Measurements from ENCODE around the gene CNOT8.
"Not testable (repeated sequence)": the region's sequence is repeated elsewhere in the genome, so short reads cannot be mapped to it uniquely, and the experiment has no call there.

The CNOT8 gene

GRCh38 chr5:154866841-154867240 lies 8.4 kb downstream of the CNOT8 start:
- DNase-seq: no peak

GRCh38 chr5:154868702-154869101 lies 10.3 kb downstream of the CNOT8 start:
- DNase-seq: no peak

GRCh38 chr5:154871734-154872133 lies 13.3 kb downstream of the CNOT8 start:
- DNase-seq: no peak

GRCh38 chr5:154873791-154874331 lies 15.4 kb downstream of the CNOT8 start:
- no peak for DNase-seq

GRCh38 chr5:154878642-154879335 lies 20.4 kb downstream of the CNOT8 start:
- no peak for DNase-seq

DNA sequence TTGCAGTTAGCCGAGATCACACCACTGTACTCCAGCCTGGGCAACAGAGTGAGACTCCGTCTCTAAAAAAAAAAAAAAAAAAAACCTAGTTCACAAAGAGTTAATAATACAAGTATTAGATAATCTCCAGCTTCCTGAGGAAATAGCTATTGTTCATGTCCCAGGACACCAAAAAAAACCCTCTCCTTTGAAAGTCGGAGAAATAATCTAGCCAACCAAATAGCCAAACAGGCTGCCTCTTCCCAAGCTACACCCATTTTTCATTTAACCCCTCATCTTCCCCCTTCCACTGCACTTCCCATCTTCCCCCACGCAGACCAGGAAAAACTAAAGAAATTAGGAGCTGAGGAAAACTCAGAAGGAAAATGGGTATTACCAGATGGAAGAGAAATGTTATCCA lies 23.6 kb downstream of the CNOT8 start:
- no peak for DNase-seq

DNA sequence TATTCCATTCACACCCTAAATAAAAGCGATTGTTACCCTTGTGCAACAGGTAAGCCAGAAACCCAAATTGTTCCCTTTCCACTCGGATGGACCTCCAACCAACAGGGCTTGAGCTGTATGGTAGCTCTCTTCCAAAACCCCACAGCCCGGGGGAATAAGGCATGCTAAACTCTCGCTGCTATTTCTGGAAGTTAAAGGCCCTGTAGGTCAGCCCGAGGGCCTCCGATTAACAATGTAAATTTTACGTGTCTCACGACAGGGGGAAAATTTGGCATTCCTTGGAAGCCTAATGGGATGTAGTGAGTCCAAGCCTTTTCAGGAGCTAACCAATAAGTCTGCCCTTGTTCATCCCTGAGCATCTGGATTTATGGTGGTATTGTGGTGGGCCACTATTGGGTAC lies 26.0 kb downstream of the CNOT8 start:
- DNase-seq: no peak

DNA sequence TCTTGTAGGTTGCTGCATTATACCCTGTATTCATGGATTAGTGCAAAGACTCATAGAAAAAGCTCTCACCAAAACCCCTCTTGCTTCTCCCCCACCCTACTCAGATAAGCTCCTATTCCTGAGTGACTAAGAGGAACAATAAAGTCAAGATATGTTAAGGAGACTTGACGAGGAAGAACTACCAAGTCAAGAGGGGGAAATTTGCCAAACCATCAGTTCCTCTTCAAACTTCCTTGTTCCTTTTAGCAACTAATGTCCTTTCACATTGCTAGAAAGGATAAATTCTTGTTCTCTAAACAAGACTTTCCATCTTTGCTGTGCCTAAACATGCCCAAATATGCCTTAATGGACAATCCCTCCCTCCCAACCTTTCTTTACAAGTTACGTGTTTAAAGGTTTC lies 27.0 kb downstream of the CNOT8 start:
- no peak for DNase-seq

DNA sequence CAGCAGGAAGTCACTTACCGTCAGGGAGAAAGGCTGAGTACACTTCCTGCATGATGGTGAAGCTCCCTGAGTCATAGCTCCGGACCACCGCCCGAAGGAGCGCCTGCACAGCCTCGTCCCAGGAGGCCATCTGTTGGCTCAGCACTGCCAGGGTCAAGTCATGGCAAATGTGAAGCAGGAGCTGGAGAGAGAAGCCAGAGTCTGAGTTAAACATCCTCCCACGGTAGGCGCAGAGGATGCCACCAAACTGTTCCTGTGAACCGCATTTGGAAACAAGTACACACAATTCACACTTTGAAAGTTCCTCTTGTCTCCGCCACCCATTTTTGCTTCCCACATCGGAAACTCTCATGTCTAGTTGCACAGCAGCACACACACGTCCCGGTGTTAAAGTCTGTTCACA lies 33.9 kb downstream of the CNOT8 start:
- no peak for DNase-seq

DNA sequence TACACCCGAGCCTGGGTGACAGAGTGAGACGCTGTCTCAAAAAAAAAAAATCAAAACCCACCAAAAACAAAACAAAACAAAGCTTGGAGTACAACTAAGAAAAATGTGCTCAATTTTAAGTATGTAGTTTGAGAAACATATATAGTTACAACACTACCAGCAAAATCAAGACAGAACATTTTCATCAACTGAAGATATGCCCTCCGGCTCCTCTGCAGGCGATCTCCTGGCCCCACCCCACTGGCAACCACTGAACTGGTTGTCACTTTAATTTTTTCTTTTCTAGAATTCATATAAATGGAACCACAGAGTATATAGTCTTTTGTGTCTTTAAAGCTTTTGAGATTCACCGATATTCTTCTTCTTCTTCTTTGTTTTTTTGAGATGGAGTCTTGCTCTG lies 35.0 kb downstream of the CNOT8 start:
- DNase-seq: no peak

DNA sequence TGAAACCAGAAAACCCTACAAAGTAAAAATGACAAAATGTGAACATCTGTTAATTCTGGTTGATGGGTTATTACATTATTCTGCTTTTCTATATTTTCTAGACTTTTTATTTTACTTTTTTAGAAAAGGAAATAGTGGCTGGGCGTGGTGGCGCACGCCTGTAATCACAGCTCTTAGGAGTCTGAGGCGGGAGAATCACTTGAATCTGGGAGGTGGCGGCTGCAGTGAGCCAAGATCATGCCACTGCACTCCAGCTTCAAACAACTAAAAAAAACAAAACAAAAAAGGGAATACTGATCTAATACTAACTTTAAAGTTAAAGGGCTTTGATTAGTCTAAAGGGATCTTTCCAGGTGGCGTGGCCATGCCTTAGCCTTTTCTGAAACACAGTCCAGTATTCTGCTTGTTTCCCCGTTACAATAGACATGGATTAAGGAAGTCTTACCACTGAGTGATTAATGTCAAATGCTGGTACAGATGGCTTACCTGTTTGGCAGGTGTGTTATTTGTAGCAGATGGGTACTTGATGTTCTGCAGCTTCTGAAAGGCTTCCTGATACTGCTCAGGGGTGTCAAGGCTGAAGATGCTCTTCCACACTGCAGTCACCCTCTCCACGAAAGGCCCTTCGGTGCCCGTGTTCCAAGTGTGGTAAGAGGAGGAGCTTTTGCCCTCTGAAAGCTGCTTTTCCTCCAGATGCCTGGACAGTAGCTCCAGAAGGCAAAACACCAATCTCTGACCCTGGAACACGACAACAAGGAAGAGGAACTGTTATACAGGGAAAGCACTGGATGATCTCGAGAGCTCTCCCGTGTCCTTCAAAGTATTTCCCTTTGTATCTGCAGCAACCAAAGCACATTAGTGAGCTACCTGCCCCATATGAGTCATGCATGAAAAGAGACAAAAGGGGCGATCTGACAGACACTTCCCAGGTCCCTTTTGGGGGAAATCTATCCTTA lies 37.5 kb downstream of the CNOT8 start:
- no peak for DNase-seq

GRCh38 chr5:154896562-154897165 lies 38.2 kb downstream of the CNOT8 start:
- DNase-seq: no peak

GRCh38 chr5:154898210-154898609 lies 39.8 kb downstream of the CNOT8 start:
- DNase-seq: no peak

GRCh38 chr5:154899151-154899816 lies 40.9 kb downstream of the CNOT8 start:
- no peak for DNase-seq

GRCh38 chr5:154900066-154900465 lies 41.6 kb downstream of the CNOT8 start:
- no peak for DNase-seq

DNA sequence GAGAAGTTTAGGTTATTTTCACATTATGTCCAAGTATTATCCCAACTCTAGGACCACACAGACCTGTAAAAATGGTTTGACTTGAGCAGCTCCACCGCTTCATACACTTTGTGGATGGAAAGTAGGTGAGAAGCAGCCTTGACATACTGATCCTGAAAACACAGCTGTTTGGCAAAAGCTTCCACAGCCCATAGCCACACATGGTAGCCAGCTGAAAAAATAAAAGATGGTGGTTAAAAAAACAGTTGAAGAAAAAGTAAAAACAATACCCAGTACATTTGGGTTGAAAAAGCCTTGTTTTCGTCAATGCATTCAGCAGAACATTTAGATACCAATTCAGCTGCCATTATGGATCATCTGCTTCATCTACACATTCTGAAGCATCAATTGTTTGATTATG lies 42.8 kb downstream of the CNOT8 start:
- DNase-seq: no peak

DNA sequence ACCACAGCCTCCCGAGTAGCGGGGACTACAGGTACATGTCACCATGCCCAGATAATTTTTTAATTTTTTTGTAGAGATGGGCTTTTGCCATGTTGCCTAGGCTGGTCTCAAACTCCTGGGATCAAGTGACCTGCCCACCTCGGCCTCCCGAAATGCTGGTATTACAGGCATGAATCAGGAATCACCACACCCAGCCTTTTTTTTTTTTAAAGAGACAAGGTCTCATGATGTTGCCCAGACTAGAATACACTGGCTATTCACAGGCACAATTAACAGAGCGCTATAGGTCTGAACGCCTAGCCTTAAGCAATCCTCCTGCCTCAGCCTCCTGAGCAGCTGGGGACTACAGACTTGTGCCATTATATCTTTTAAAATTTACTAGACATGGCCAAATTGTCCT lies 43.5 kb downstream of the CNOT8 start:
- DNase-seq: no peak

DNA sequence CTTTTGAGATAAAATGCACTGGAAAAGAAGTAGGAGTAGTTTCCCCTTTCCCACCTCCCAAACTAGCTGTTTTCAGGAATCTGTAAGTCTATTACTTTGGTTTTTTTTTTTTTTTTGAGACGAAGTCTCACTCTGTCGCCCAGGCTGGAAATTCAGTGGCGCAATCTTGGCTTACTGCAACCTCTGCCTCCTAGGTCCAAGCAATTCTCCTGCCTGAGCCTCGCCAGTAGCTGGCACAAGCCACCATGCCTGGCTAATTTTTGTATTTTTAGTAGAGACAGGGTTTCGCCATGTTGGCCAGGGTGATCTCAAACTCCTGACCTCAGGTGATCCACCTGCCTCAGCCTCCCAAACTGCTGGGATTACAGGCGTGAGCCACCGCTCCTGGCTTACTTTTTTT lies 47.2 kb downstream of the CNOT8 start:
- DNase-seq: not testable (repeated sequence)

DNA sequence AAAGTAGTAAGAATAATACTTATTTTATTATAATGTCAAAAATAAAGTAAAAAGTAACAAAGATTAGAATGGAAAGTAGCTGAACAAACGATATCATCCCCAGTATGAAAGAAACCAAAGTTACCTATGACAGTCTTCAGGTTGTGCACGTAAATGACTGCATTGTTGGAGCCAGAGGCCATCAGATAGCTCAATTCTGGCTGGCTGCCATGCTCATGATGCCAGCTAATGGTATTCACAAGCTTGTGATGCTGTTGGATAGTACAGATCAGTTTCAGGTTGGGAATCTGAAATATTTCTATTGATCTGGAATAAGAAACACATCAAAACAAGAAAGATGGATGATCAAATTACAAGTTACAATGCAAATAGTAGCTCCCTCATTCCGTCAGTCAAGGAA lies 58.4 kb downstream of the CNOT8 start:
- DNase-seq: no peak

DNA sequence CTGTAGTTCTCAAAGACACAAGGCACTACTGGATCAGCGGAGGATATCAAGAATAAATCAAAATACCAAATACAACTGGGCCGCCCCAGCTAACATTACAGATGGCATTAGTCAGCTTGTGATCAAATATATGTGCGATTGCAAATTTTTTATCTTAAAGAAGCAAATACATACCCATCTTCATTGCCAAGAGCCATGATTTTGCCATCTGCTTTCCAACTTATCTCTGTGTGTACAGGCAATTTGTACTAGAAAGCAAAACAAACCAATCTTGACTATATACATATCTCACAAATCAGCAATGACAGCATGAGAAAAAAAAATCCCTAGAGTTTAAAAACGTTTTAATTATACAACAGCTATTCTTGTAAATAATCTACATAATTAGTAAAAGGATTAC lies 59.3 kb downstream of the CNOT8 start:
- DNase-seq: no peak

DNA sequence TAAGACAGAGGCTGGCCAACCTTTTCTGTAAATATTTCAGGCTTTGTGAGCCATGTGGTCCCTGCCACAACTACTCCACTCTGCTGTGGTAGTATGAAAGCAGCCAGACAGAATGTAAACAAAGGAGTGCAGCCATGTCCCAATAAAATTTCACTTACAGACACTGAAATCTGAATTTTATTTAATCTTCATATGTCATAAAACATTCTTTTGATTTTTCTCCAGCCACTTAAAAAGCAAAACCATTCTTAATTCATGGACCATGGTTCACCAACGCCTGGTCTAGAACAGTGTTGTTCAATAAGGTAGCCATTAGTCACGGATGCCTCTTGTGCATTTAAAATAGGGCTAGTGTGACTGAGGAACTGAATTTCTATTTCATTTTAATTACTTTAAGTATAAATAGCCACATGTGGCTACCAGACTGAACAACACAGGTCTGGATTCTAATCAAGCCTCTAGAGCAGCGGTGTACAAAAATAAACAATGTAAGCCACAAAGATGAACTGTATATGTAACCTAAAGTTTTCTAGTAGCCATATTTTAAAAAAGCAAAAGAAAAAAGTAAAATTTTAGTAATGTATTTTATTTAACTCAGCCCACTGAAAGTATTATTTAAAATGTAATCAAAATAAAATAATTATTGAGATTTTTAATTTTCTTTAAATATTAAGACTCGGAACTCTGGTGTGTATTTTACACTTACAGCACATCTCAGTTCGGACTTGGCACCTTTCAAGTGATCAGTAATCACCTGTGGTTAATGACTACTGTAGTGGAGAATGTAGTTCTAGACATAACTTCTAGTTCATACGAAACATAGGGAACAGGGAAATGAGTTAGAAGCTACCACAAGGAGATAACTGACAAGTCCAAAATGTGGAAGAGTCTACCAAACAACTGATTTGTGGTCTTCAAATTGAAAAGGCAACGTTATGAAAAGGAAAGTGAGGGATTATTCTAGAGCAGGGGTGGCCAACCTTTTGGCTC lies 65.3 kb downstream of the CNOT8 start:
- DNase-seq: no peak
